GM19372 (cell line): ENCODE measurements around the gene TMEM269.

Experiments used
- ATAC-seq: cut with Tn5 transposase; IDR thresholded peaks from one replicate; pipeline ENCODE4 v1.9.1; 2021; ENCODE audit warnings: mild to moderate bottlenecking, low read depth, moderate library complexity; ENCODE audit not compliant: unreplicated experiment

TMEM269 gene

GRCh38 chr1:42817976-42818375, 33.2 kb downstream of the TMEM269 start:
- no peak for ATAC-seq

- no peak for ATAC-seq
Observed at GRCh38 chr1:42820813-42821212, 36.0 kb downstream of the TMEM269 start.

GRCh38 chr1:42821690-42822089, 36.9 kb downstream of the TMEM269 start:
- ATAC-seq = no peak

- no peak for ATAC-seq
Observed at GRCh38 chr1:42822800-42823392, 38.1 kb downstream of the TMEM269 start.

- ATAC-seq = no peak
Observed at GRCh38 chr1:42824481-42825035, 39.8 kb downstream of the TMEM269 start.

GRCh38 chr1:42825036-42825851, 40.5 kb downstream of the TMEM269 start:
- ATAC-seq = no peak

GRCh38 chr1:42830631-42831030, 45.8 kb downstream of the TMEM269 start:
- no peak for ATAC-seq

GRCh38 chr1:42831273-42831672, 46.5 kb downstream of the TMEM269 start:
- no peak for ATAC-seq

GRCh38 chr1:42832641-42833240, 48.0 kb downstream of the TMEM269 start:
- ATAC-seq = no peak

- ATAC-seq = no peak
Observed at GRCh38 chr1:42833981-42834380, 49.2 kb downstream of the TMEM269 start.

GRCh38 chr1:42834803-42835202, 50.0 kb downstream of the TMEM269 start:
- no peak for ATAC-seq

GRCh38 chr1:42835422-42835821, 50.6 kb downstream of the TMEM269 start:
- ATAC-seq = no peak

GRCh38 chr1:42837709-42838108, 52.9 kb downstream of the TMEM269 start:
- ATAC-seq = no peak

GRCh38 chr1:42838482-42839190, 53.8 kb downstream of the TMEM269 start:
- no peak for ATAC-seq

- ATAC-seq = no peak
Observed at GRCh38 chr1:42841010-42841409, 56.2 kb downstream of the TMEM269 start.

GRCh38 chr1:42841440-42842147, 56.8 kb downstream of the TMEM269 start:
- ATAC-seq = no peak

- ATAC-seq = no peak
Observed at GRCh38 chr1:42844592-42845140, 59.9 kb downstream of the TMEM269 start.

- ATAC-seq = no peak
Observed at GRCh38 chr1:42845193-42845592, 60.4 kb downstream of the TMEM269 start.

GRCh38 chr1:42845866-42846256, 61.1 kb downstream of the TMEM269 start:
- peak; percentile 16 for ATAC-seq
